ENCODE data around the gene TLCD3A.

The TLCD3A gene

GRCh38 chr17:704111-704864 lies 28.1 kb upstream of the TLCD3A start:
- H3K27ac ChIP-seq (ENCODE audit: low read depth, low read length), result no peak overlapping the region
- peaks cover 30% of the 10 kb centered on the region for H3K79me2 ChIP-seq (ENCODE audit: control insufficient read depth, low read length)
- H4K20me1 ChIP-seq (ENCODE audit: control insufficient read depth, insufficient read depth, low read depth, low read length), result peaks cover 6% of the 10 kb centered on the region; the same call in 1 of the 2 replicates
- H3K4me2 ChIP-seq (ENCODE audit: low read length), result no peak overlapping the region
- H3K4me1 ChIP-seq (ENCODE audit: control insufficient read depth, low read length), result no peaks in the 10 kb centered on the region
- no peaks in the 10 kb centered on the region for H3F3A ChIP-seq (ENCODE audit: control insufficient read depth, insufficient read depth)
- no peaks in the 10 kb centered on the region for H3K27me3 ChIP-seq (ENCODE audit: control insufficient read depth, low read length)
- no peaks in the 10 kb centered on the region for H3K9me2 ChIP-seq (replicated peaks; ENCODE audit: control insufficient read depth, low read length)
- H3K4me3 ChIP-seq (ENCODE audit: low read length), result no peak overlapping the region
- peaks cover 31% of the 10 kb centered on the region for H3K36me3 ChIP-seq (ENCODE audit: control insufficient read depth, low read length)
- H3K9me3 ChIP-seq (ENCODE audit: control insufficient read depth, insufficient read depth, low read length), result no peaks in the 10 kb centered on the region
- no peak for TF ChIP-seq CTCF (IDR thresholded peaks at IDR 0.05; ENCODE audit: low read depth, low read length, poor library complexity, severe bottlenecking)
- no peak for TF ChIP-seq EZH2phosphoT487 (IDR thresholded peaks at IDR 0.05; ENCODE audit: borderline replicate concordance, low read length)

GRCh38 chr17:705011-705410 lies 27.4 kb upstream of the TLCD3A start:
- Histone ChIP-seq H3F3A (ENCODE audit: control insufficient read depth, insufficient read depth) (no peaks in the 10 kb centered on the region), H3K27me3 (ENCODE audit: control insufficient read depth, low read length) (no peaks in the 10 kb centered on the region), H3K36me3 (ENCODE audit: control insufficient read depth, low read length) (peaks cover 30% of the 10 kb centered on the region), H3K27ac (ENCODE audit: low read depth, low read length) (no peak overlapping the region), H3K79me2 (ENCODE audit: control insufficient read depth, low read length) (peaks cover 29% of the 10 kb centered on the region), H3K4me3 (ENCODE audit: low read length) (no peak overlapping the region), H3K9me2 (replicated peaks; ENCODE audit: control insufficient read depth, low read length) (no peaks in the 10 kb centered on the region), H3K4me2 (ENCODE audit: low read length) (no peak overlapping the region), H3K4me1 (ENCODE audit: control insufficient read depth, low read length) (no peaks in the 10 kb centered on the region), H3K9me3 (ENCODE audit: control insufficient read depth, insufficient read depth, low read length) (no peaks in the 10 kb centered on the region), H4K20me1 (ENCODE audit: control insufficient read depth, insufficient read depth, low read depth, low read length) (peaks cover 6% of the 10 kb centered on the region; the same call in 1 of the 2 replicates)
- no peak for TF ChIP-seq EZH2phosphoT487 (IDR thresholded peaks at IDR 0.05; ENCODE audit: borderline replicate concordance, low read length)
- TF ChIP-seq CTCF (IDR thresholded peaks at IDR 0.05; ENCODE audit: low read depth, low read length, poor library complexity, severe bottlenecking), result no peak

GRCh38 chr17:705863-706262 lies 26.5 kb upstream of the TLCD3A start:
- H3K9me2 ChIP-seq (replicated peaks; ENCODE audit: control insufficient read depth, low read length), result no peaks in the 10 kb centered on the region
- no peaks in the 10 kb centered on the region for H3K9me3 ChIP-seq (ENCODE audit: control insufficient read depth, insufficient read depth, low read length)
- H3K4me3 ChIP-seq (ENCODE audit: low read length), result no peak overlapping the region
- H3K36me3 ChIP-seq (ENCODE audit: control insufficient read depth, low read length), result peaks cover 34% of the 10 kb centered on the region
- H3K4me2 ChIP-seq (ENCODE audit: low read length), result no peak overlapping the region
- peaks cover 31% of the 10 kb centered on the region for H3K79me2 ChIP-seq (ENCODE audit: control insufficient read depth, low read length)
- no peaks in the 10 kb centered on the region for H3F3A ChIP-seq (ENCODE audit: control insufficient read depth, insufficient read depth)
- H3K27ac ChIP-seq (ENCODE audit: low read depth, low read length), result no peak overlapping the region
- TF ChIP-seq CTCF (IDR thresholded peaks at IDR 0.05; ENCODE audit: low read depth, low read length, poor library complexity, severe bottlenecking), result no peak
- TF ChIP-seq EZH2phosphoT487 (IDR thresholded peaks at IDR 0.05; ENCODE audit: borderline replicate concordance, low read length), result no peak
- peaks cover 6% of the 10 kb centered on the region; the same call in 1 of the 2 replicates for H4K20me1 ChIP-seq (ENCODE audit: control insufficient read depth, insufficient read depth, low read depth, low read length)
- H3K4me1 ChIP-seq (ENCODE audit: control insufficient read depth, low read length), result no peaks in the 10 kb centered on the region
- no peaks in the 10 kb centered on the region for H3K27me3 ChIP-seq (ENCODE audit: control insufficient read depth, low read length)

All from DOHH2 (cell line).